DLD1 (cell line): ENCODE data around the gene SHCBP1L.

Experiments used
- in situ Hi-C: cut with HindIII; loops from 2 replicates; pipeline ENCODE4 v1.10.0; 2017; ENCODE audit warnings: low sequenced_read_pairs

SHCBP1L gene

GRCh38 chr1:182897696-182898095, 55.3 kb downstream of the SHCBP1L start:
- in situ Hi-C loops: no loop called here

GRCh38 chr1:182890927-182891610, 61.9 kb downstream of the SHCBP1L start:
- in situ Hi-C loops: no loop called here

- in situ Hi-C loops: no loop called here
These were observed 63.0 kb downstream of the SHCBP1L start for GRCh38 chr1:182889997-182890396.

- in situ Hi-C loops: no loop called here
These were observed 64.0 kb downstream of the SHCBP1L start for GRCh38 chr1:182888736-182889531.

- in situ Hi-C loops: no loop called here
These were observed 66.0 kb downstream of the SHCBP1L start for GRCh38 chr1:182886985-182887384.

GRCh38 chr1:182885591-182885990, 67.4 kb downstream of the SHCBP1L start:
- in situ Hi-C loops: no loop called here

GRCh38 chr1:182884872-182885271, 68.1 kb downstream of the SHCBP1L start:
- in situ Hi-C loops: no loop called here

- in situ Hi-C loops: no loop called here
These were observed 75.1 kb downstream of the SHCBP1L start for GRCh38 chr1:182877842-182878241.

GRCh38 chr1:182877331-182877730, 75.6 kb downstream of the SHCBP1L start:
- in situ Hi-C loops: no loop called here

- in situ Hi-C loops: no loop called here
These were observed 77.1 kb downstream of the SHCBP1L start for GRCh38 chr1:182875889-182876288.

GRCh38 chr1:182872881-182873280, 80.1 kb downstream of the SHCBP1L start:
- in situ Hi-C loops: no loop called here

GRCh38 chr1:182869241-182869666, 83.7 kb downstream of the SHCBP1L start:
- in situ Hi-C loops: no loop called here

- in situ Hi-C loops: no loop called here
These were observed 85.1 kb downstream of the SHCBP1L start for GRCh38 chr1:182867861-182868260.

- in situ Hi-C loops: no loop called here
These were observed 89.0 kb downstream of the SHCBP1L start for GRCh38 chr1:182863940-182864339.

GRCh38 chr1:182862827-182863226, 90.1 kb downstream of the SHCBP1L start:
- in situ Hi-C loops: no loop called here

- in situ Hi-C loops: no loop called here
These were observed 91.0 kb downstream of the SHCBP1L start for GRCh38 chr1:182861994-182862393.

GRCh38 chr1:182860658-182861057, 92.3 kb downstream of the SHCBP1L start:
- in situ Hi-C loops: no loop called here

- in situ Hi-C loops: no loop called here
These were observed 95.8 kb downstream of the SHCBP1L start for GRCh38 chr1:182857212-182857611.

- in situ Hi-C loops: no loop called here
These were observed 97.1 kb downstream of the SHCBP1L start for GRCh38 chr1:182855911-182856310.

- in situ Hi-C loops: no loop called here
These were observed 101.1 kb downstream of the SHCBP1L start for GRCh38 chr1:182851825-182852224.

GRCh38 chr1:182850319-182850718, 102.6 kb downstream of the SHCBP1L start:
- in situ Hi-C loops: no loop called here
